GDM1 (cell line): ENCODE measurements around the gene CFAP97D1.
"Not testable (repeated sequence)": the region's sequence is repeated elsewhere in the genome, so short reads cannot be mapped to it uniquely, and the experiment has no call there.

Source experiments
- DNase-seq: peaks from one replicate; lab custom pipeline; 2025; lab: John Stamatoyannopoulos, UW

Gene CFAP97D1

GRCh38 chr17:43798024-43798423 lies 17.8 kb downstream of the CFAP97D1 start:
- not testable (repeated sequence) for DNase-seq

GRCh38 chr17:43799047-43799446 lies 18.8 kb downstream of the CFAP97D1 start:
- DNase-seq = no peak

- DNase-seq = no peak
Measured at GRCh38 chr17:43800736-43801135, 20.5 kb downstream of the CFAP97D1 start.

- DNase-seq = no peak
Measured at GRCh38 chr17:43801844-43802243, 21.6 kb downstream of the CFAP97D1 start.

GRCh38 chr17:43803758-43804157 lies 23.5 kb downstream of the CFAP97D1 start:
- DNase-seq = no peak

DNA sequence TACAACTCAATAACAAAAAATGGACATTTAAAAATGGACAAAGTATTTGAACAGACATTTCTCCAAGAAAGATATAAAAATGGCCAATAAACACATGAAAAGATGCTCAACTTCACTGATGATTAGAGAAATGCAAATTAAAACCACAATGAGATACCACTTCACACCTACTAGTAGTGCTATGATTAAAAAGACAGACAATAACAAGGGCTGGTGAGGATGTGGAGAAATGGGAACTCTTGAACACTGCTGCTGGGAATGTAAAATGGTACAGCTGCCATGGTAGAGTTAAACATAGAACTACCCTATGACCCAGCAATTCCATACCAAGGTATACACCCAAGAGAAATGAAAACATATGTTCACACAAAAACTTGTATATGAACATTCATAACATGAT lies 24.9 kb downstream of the CFAP97D1 start:
- DNase-seq = no peak

DNA sequence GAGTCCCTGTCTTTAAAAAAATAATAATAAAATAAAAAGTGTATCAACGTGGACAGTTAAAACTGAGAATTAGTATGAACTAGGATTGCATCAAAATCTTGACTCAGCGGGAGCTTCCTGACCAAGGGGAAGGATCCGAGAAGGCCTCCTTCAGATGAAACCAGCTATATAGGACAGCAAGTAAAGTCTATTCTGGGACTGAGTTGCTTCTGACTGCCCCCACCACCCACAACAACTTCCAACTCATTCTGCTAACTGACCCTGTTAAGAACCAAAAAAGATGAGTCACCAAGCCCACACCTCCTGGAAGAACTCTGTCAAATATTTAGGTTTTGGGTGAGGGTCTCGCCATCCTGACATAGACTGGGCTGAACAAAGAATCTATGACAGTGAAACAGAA lies 27.8 kb downstream of the CFAP97D1 start:
- DNase-seq = no peak

DNA sequence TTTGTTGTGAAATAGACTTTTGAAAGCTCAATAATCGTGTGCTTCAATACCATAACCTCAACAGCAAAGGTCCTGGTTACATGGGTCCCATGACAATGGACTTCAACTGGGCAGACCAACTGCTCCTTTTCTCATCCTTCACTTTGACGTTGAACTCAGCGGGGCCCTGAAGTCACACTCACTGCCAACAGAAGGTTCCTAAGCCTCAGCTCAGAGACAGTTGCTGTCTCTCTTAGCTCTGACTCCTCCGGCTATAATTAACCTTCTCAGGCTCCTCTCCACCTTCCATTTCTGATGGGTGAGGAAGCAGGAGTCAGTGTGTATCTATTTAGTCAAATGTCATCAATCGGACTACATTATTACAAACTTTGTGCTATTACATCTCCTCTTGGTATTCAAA lies 28.9 kb downstream of the CFAP97D1 start:
- no peak for DNase-seq

GRCh38 chr17:43810226-43810715 lies 30.0 kb downstream of the CFAP97D1 start:
- no peak for DNase-seq

DNA sequence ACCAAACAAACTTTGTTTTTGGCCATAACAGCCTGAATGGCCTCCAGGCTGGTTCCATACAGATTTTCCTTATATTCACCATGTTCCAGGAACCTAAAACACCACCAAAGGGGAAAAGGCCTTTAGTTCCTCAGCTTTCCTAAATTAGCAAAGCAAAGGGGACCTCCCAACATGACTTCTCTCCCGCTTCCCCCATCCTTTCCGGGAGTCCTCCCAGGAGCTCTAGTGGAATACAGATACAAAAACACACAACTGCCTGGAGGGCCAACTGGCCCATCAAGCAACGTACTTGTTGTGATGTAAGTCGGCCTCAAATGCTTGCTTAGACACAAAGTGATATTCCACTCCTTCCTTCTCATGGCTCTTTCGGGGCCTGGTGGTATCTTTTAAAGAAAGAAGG lies 30.6 kb downstream of the CFAP97D1 start:
- DNase-seq = no peak

- DNase-seq = no peak
Measured at GRCh38 chr17:43812396-43813265, 32.4 kb downstream of the CFAP97D1 start.

DNA sequence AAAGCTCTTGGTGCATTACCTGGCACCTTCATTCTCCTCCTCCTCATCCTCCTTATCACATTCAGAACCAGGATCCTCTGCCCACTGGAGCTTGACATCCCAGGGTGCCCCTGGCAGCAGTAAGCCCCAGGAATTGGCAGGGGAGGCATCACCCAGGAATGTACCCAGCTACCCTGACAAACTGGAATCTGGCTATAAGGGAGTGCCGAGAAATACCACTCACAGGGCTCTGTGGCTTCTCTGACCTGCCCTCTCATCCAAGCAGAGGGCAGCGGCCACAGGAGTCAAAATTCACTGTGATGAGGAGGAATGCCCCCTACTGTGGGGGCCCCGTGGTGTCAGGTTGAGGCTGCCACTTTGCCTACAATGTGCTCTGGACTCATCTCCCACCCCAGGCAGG lies 33.2 kb downstream of the CFAP97D1 start:
- no peak for DNase-seq

GRCh38 chr17:43814026-43814425 lies 33.8 kb downstream of the CFAP97D1 start:
- no peak for DNase-seq

DNA sequence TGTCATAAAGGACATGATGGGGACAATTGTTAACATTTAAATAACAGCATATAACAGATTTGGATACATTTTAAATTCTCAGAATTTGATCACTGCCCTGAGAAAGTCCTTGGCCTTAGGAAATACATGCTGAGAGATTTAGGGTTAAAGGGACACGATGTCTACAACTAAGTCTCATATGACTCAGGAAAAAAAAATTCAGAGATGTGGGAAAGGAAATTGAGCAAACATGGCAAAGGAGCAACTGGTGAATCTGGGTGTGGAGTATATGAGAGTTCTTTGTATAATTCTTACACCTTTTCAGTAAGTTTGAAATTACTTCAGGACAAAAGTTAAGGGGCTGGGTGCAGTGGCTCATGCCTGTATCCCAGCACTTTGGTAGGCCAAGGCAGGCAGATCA lies 34.5 kb downstream of the CFAP97D1 start:
- no peak for DNase-seq

DNA sequence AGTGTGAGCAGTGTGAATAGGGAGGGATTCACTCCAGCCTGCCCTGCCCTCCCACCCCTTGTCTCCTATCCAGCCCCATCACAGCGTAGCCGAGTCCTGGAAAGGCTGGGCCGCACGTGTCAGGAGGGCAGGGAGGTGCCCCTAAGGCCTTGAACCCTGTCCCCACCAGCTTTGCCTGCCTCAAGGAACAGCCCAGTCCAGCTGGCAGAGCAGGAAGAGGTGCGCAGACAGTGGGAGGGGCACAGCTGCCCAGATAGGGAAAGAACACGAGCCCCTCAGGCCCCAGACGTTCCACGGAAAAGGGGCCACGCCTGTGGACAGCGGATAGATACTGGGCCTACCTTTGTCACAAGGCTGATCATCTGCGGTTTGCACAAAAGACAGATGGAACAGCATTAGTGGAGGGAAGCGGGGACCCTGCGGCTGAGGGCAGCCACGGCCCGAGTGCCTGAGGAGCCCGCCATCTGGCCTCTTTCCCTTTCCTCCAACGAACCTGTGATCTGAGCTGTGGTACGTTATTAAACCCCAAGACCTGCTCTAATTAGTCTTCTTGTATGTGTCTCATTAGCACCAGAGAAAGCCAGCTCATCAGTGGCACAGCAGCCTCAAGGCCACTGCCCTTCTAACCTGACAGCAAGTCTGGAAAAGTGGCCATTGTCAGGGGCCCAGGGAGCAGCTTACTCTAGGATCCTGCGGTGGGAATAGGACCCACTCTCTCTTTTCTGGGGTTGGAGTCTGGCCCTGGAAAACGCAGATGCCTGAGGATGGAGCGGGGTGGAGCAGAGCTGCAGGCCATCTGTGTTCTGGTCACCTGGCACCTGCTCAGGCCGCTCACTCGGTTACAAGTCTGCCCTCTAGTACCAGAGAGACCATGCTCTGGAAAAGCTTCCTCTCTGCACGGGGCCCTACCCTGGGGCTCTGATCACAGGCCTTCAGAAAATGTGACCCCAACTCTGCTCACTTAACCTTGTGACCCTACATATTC lies 36.4 kb downstream of the CFAP97D1 start:
- no peak for DNase-seq

DNA sequence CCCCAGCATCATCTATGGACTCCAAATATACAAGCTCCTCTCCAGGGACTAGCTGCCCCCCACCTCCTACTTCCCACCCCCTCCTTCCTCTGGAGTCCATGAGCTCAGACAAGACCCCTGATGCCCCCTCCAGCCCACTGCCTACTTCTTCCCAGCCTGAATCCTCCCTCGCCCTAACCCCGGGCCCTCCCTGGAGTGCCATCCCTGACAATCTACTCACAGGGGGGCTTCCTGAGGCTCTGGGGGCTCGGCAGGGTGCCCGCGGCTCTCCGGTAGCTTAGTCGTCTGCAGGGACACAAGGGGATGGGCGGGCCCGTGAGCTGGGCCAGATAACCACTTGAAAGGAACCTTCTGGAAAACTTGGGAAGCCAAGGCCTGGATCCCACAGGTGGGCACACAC lies 37.6 kb downstream of the CFAP97D1 start:
- DNase-seq = no peak

- no peak for DNase-seq
Measured at GRCh38 chr17:43818966-43819365, 38.7 kb downstream of the CFAP97D1 start.

GRCh38 chr17:43820759-43821158 lies 40.5 kb downstream of the CFAP97D1 start:
- no peak for DNase-seq

GRCh38 chr17:43822570-43823190 lies 42.4 kb downstream of the CFAP97D1 start:
- DNase-seq = no peak

DNA sequence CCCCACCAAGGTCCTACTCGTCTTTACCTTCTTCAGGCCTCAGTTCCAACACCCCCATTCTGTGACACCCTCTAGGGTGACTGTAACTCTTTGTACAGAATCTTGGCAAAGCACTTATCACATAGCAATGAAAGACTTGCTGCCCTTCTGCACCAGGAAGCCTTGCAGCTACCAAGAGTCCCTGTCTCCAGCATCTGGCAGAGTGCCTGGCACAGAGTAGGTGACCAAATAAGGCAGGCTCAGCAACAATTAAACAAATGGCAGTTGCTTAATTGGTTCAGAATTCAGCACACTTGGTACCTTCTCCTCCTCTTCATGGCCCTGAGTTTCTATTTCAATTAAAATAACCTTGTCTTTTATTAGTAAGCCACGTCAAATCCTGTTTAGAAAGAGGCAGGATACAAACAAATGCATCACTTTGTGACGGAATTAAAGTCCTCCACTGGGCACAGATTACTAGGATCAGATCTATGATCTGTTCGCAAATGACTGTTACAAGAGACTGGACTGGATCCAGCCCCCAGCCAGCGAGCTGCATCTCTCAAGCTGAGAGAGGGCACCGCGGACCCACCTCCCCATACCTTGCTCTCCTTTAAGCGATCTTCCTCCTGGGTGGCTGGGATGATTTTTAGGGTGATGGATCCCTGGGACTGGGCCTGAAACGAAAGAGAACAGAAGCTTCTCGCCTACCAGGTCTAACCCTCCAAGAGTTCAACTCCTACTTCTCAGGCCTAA lies 43.3 kb downstream of the CFAP97D1 start:
- DNase-seq = no peak

GRCh38 chr17:43825567-43825966 lies 45.3 kb downstream of the CFAP97D1 start:
- DNase-seq = no peak

DNA sequence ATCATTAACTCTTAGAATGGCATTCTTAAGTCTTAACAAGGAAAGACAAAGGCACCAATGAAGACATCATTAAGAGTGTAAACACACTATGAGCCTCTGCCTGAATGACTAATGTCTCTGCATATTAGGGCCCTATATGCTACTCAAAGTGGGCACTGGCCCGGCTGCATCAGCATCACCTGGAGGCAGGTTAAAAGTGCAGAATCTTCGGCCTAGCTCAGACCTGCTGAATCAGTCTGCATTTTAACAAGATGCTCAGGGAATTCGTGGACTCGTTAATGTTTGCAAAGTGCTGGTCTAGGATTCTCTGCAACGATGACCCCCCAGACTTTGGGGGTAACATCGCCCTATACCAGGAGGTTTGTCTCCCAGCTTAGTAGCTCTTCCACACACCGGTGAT lies 46.0 kb downstream of the CFAP97D1 start:
- DNase-seq = no peak
